Glomerular visceral epithelial cell (primary cell): ENCODE data around the gene SETMAR.
"Not testable (repeated sequence)": the region's sequence is repeated elsewhere in the genome, so short reads cannot be mapped to it uniquely, and the experiment has no call there.

Experiments used
- DNase-seq: peaks from one replicate; pipeline ENCODE4 v3.0.0-alpha.2; 2016; ENCODE audit errors: extremely low spot score

The SETMAR gene

DNA sequence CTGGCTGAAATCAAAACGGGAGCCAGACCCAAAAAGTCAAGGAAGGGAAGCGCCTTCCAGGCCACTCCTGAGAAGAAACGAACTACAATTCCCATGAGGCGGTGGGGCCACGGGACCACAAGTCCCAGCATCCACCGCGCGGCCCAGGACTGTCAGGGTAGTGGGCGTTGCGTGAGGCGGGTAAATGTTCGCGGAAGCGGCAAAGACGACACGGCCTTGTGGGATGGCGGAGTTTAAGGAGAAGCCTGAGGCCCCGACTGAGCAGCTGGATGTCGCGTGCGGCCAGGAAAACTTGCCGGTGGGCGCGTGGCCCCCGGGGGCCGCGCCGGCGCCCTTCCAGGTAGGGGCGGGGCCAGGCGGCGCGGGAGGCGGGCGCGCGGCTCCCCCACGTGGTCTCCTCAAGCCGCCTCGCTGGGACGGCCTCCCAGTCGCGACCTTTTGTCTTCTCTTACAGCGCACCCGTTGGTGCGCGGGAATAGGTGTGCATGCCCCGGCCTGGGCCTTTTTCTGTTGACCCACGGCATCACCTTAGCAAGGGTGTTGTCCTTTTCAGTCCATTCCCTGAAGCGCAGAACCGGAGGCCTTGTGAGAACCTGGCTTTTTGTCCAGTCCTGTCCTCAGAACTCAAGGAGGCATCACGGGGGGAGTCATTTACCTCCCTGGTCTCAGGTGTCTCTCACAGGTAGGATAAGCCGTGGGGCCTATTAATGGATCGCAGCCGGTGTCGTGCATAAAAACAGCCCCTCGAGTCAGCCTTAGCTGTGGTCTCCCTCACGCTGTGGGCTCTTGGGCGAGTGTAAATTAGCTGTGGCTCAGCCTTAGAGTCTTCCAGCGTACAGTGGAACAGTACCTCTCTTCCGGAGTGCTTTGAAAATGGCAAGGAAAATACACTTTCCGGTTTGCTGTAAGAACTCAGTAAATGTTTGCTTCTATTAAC is at the start of gene SETMAR:
SETMAR (plus strand) TSS at position 183 of the 937 bp plus-strand sequence; CDS start at position 185, 2 bp downstream.
- DNase-seq, result peak; percentile 76

DNA sequence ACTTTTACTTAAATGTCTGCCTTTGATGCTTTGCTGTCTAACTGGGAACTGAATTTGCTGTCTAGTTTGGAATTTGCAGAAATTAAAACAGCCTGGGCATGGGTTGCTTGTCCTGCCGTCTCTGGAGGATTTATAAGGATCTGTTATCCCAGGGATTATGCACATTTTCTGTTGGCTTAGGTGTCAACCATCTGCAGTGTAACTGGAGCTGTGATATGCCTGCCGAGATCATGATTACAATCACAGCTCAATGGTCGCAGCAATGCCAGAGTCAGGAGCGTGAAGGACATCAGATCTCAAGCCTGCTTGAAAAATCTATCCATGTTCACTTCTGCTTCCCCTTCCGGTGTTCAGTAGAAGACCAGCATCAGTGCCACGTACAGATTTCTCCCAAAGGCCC is 41.8 kb upstream of the SETMAR start:
- no peak for DNase-seq

DNA sequence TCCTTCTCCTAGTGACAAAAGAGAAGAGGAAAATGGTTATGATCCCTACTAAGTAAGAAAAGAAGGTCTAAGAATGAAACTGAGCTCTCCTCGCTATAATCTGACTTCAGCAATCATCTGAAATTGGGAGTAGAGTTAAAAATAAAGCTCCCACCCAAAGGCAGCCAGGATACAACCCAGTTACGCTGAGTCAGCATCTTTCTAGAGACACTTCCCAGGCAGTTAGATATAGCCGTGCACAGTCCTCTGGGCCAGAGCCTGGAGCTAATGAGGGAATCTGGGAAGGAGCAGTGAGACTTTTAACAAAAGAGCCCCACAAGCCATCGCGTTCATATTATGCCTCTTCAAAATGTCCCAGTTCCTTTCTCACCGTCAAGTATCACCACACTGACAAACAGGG is 39.1 kb upstream of the SETMAR start:
- no peak for DNase-seq

DNA sequence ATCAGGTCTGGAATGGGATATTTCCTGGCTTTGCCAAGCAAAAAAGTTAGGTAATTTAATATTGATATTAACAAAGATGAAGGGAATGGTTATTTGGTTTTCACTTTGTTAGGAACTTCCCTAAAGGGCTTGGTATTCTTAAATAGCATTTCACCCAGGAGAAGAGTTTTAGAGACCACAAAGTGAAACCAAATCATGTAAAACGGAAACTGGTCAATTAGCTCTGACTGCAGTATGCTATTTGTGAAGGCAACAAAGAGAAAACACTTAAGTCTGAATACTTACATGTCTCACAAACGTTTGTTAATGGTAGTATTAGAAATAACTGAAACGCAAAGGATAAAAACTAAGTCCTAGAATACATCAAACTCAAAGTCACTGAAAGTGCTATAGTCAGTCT is 32.4 kb upstream of the SETMAR start:
- DNase-seq, result no peak

DNA sequence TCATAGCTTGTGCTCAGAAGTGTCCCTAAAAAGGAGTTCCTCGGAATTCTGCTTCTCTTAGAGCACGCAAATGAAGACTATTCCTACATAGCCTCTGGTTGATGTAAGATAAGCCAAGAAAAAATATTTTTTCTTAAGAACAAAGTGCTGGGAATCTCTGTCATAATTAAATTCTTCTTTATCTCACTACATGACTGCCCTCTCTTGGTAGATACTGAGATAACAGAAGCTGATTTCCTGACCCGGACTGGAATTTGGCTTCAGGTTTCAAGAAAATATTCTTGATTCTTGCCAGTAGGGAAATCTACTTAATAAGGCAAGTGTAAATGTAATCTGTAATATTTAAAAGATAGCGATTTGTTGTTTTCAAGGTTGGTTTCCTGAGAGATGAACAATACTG is 31.3 kb upstream of the SETMAR start:
- peak; percentile 8 for DNase-seq

DNA sequence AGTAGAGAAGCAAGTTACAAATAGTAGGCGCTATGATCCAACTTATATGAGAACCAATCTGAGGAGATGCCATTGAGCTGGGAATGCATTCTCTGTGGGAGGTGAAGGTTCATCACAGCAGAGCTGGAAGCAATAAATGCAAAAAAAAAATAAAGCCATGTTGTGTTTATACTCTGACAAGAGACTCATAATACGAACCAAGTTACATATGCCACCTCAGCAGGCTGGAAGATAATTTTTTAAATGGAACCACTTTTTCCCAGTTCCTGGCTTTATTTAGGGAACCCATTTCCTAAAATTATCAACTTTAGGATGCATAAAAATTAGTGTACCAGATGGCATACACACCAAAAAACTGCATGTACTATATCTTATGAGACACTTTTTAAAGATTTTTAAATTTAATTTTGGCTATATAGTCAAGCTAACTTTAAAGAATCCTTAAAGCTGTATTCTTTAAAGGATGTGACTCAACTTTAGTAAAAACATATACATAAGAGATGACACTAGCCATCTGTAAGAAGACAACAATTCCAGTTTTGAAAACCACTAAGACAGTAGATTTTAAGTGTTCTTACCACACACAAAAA is 23.6 kb upstream of the SETMAR start:
- no peak for DNase-seq

DNA sequence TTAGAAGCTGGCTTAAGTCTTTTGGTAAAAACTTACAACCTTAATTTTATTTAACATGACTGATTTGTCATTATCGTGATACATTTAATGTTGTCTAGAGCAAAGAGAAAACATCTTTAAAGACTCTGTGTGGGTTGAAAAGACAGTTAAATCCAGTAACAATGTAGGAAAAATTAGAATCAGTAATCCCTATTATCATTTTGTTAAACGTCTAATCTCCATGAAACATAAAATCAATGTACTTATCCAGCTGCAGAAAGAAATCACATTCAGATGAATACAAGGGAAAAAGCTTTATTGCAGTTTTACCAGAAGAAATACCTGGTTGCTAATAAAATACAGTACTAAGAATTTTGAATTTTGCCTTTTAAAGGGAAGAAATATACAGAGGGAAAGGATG is 21.2 kb upstream of the SETMAR start:
- DNase-seq, result no peak

DNA sequence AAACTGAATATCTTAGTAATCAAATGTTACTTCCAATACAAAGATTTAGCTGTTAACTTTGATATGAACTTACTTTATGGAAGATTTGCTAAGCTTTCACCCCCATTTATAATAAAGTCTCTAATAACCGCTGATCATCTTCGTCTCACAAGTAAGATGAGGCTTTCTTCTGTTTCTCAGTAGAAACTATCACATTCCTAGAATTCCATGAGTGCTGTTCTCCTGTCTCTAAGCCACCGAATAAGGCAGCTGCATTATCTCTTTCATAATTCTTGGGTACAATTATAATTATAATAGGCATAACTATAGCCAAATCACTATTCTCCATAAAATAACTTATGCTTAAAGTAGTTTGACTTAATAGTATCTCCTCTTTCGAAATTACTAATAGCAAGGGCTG is 18.3 kb upstream of the SETMAR start:
- DNase-seq, result no peak

DNA sequence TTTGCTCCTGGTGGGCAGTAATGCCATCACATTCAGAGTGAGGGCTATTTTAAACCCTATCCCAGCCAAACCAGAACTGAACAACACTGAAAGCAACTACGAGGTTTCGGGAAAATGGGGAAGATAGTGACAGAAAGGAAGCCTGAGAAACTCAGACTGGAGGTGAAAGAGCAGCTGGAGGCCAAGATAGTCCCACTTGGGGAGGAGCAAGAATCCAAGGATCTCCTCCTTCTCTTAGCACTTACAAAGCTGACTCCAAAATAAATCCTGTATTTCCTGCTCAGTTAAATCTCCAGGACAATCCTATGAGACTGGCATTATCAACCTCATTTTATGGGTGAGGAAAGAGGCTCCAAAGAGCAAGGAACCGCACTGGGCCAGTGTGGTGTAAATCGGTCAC is 14.1 kb upstream of the SETMAR start:
- DNase-seq, result no peak

DNA sequence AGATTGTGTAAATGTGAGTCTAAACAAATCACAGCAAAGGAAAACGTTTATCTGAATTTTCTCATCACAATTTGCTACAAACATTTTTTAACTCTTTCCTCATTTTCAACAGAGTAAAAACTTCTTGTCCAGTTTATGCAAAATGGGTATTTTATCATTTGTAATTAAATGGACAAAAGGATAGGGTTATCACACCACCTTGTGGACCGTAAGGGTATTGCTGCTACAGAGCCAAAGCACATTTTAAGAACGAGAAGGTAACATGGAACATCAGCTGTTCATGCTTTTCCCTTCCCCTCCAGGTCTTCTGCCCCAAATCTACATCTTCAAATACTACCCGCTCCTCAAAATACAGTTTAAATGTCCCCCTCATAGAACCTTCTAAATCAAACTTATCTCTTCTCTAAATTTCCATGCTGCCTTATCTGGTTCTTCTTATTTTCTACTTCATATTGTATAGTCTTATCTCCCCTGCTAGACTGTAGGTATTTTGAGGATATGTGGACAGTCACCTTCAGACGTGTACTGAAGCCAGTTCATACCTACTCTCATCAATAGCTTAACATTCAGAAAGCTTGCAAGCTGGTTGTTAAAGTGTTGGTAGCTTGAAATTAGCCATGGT is 12.8 kb upstream of the SETMAR start:
- DNase-seq, result peak; percentile 42

DNA sequence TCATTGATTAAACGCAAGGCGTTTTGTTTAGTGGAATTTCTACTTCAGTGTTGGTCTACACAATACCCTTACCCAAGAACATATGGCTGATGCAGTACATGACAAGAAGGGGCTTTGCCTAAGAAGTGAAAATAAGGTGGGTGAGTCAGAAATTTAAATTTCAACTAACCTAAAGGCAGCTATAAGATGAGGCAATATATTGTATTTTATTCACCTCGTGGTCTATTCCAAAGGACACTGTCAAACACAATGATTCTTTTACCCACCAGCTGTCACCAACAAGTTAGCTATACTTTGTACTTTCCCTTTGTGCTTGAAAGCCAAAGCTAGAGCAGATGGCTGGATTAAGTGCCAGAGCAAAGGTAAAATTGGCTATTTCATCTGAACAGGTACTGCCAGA is 10.9 kb upstream of the SETMAR start:
- no peak for DNase-seq

DNA sequence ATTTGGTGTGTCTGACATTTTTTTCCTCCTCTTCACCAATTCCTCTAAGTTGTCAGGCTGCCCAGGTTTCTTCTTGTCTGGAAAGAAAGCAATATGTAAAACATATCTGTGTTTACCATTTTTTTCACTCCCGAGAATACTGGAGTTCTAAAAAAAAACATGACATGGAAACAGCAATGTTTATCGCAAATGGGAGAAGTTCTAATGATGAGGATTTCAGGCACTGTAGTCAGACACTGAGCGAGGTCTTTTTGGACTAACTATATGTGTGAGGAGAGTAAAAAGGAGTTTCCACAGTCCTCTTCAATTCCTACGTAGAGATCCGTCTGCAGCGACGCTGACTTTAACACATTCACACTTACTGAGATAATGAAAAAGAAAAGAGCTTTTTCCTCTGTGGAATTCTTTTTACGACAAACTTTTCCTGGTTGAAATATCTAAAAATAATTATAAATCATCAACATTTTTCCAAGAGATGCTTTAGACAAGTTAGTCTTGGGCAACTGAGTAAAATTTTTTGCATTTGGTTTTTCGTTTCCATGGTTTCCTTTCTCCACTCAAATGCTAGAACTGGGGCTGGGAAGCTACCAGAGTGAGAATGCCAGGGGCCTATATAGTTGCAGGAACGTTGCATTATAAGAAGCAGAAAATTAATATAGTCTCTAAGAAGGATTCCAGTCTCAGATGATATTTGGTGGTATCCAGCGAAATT is 8.4 kb upstream of the SETMAR start:
- no peak for DNase-seq

DNA sequence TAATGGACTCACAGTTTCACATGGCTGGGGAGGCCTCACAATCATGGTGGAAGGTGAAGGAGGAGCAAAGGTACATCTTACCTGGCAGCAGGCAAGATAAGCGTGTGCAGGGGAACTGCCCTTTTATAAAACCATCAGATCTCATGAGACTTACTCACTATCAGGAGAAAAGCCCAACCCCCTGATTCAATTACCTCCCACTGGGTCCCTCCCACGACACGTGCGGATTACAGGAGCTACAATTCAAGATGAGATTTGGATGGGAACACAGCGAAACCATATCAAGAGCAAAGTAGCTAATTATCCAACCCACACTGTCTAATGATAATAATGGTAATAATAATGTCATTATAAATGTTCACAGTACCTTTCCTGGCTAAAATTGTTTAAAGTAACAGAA is 6.7 kb upstream of the SETMAR start:
- not testable (repeated sequence) for DNase-seq

DNA sequence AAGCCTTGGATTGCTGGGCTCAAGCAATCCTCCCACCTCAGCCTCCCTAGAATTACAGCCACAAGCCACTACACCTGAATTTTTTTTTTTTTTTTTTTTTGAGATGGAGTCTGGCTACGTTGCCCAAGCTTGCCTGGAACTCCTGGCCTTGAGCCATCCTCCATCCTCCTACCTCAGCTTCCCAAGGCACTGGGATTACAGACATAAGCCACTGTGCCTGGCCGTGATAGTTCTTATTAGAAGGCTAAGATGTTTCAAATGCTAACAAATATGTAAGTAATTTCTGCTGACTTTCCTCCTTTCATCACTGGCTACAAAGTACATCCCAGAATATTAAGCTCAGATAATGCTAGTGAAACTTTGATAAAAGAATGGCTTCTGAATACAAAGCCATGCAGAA is 5.7 kb upstream of the SETMAR start:
- DNase-seq, result no peak

DNA sequence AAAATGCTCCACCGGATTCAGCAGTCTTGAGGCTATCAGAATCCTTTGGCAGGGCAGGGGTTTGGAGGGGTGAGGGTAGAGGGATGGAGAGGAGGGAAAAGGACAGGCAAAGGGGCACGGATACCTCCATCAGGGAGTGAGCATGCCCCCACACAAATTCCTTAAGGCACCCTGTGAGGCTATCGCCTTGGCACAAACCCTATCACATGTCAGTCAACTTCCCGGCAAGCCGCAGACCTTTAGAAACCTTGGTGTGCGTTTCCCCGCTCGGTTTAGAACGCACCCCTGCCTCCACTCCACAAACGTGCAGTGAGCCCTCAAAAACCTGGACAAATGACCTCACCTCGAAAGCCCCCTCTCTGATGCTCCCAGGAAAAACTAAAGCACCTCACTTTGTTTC is 422 bp upstream of the SETMAR start:
- DNase-seq, result no peak

DNA sequence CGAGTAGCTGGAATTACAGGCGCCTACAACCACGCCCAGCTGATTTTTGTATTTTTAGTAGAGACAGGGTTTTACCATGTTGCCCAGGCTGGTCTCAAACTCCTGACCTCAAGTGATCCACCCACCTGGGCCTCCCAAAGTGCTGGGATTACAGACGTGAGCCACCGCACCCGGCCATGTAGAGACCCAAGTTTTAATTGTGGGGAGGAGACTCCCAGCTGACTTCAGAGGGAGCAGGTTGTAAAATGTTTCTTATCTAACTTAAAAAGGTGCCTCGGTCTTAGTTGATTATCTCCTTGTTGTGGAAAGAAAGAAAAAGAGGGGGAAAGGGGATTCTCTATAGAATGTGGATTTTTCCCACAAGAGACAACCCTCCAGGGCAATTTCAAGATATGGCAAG is 2.0 kb downstream of the SETMAR start:
- DNase-seq, result not testable (repeated sequence)

DNA sequence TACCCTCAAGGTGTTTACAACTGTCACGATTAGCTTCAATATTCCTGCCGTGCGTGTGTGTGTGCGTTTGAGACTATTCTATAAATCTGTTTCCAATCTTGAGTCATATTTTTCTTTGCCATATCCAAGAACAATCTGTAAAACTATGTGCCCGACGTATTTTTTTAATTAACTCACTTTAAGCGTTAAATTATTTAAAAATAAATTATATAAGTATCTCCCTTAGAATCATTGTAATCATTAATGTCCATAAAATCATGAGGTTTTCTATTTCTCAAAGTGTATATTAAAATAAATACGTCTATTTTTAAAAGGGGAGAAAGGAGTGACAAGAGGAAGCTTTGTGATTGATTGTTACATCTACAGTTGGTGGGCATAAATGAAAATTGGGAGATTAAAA is 2.9 kb downstream of the SETMAR start:
- DNase-seq, result no peak

DNA sequence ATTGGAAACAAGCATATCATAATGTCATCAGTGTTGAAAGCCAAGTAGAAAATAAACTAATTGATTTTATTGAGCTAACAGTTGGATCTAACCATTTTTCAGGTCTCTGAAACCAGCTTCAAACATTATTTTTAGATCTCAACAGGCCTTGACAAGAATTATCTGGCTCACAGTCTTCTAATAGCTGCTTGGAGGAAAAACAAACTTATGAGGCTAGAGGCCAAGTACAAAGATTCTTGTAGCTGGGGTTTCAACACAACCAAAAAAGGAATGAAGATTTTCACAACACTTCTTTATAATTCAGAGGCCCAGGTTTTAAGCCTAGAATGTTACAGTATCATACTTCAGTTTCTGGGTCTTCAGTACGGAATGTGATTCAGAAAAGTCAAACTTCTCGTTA is 3.7 kb downstream of the SETMAR start:
- DNase-seq, result no peak

DNA sequence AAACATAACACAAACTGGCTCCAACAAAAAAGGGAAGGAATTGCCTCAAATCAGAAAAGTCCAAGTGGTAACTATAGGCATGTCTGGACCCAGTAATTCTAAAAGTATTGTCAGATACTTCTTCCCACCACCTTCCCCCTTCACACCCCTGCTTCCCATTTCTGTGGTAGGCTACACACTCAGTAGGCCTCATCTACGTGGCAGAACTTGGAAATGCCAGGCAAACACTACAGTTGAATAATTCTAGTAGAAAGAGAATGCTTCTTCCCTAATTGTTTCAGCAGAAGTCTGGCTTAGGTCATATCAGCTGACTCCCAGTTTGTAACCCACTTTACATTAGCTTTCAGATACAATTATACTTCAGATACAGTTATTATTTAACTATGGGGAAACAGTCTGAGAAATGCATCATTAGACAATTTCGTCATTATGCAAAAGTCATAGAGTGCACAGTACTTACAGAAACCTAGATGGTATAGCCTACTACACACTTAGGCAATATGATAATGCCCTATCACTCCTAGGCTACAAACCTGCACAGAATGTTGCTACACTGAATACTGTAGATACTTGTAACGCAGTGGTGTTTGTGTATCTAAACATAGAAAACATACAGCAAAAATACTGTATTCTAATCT is 6.4 kb downstream of the SETMAR start:
- DNase-seq, result peak; percentile 1

DNA sequence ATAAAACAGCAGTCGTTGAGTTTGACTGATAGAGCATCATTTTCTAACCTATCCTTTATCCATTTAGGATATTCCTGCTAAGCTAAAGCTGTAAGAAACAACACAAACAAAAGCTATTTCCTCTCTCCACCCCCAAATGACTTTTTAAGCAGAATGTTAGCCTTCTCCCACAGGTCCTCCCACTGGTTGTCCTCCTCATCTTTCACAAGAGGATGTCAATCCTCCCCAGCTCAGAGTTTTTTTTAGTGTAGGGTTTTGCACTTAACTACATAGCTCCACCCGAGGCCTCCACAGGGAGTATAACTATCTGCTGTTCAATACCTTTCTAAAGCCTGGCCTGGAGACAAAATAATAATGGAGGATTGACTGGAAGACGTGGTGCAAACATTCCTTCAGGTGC is 7.8 kb downstream of the SETMAR start:
- DNase-seq, result no peak

DNA sequence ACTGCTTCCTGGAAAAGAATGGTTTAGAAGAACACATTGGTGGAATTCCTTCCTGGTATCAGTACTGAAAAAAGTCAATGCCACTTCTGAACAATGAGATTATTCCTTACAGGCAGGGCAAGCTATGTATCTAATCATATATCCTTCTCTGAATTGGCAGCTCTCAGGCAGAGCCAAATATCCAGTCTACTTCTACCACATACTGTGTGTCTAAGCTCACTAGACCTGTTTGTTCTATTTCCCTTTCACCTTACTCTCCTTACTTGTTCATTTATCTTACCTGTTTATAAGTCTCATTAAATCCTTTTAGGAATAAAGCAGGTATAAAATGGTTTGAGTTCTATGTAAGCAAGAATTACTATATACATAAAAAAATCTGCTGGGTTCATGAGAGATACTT is 8.3 kb downstream of the SETMAR start:
- DNase-seq, result no peak
